DOHH2 (cell line): ENCODE data around the gene STK4.

Source experiments
- H3F3A ChIP-seq: fragments of 200-600 bp; sonication (generic), shearing (Covaris generic); 2 replicates; pipeline ENCODE4 v1.6.0; 2016; ENCODE audit warnings: antibody characterized with exemption, mild to moderate bottlenecking; ENCODE audit not compliant: control insufficient read depth, insufficient read depth
- H3K27ac ChIP-seq: fragments of 200-600 bp; sonication (generic); 2 replicates; pipeline ENCODE4 v1.5.1; 2014; ENCODE audit warnings: low read depth, mild to moderate bottlenecking, low read length, moderate library complexity
- H3K27me3 ChIP-seq: fragments of 200-600 bp; sonication (generic); 2 replicates; pipeline ENCODE4 v1.6.1; 2014; ENCODE audit warnings: mild to moderate bottlenecking, low read length, mixed read lengths; ENCODE audit not compliant: control insufficient read depth
- H3K36me3 ChIP-seq: fragments of 200-600 bp; sonication (generic); 2 replicates; pipeline ENCODE4 v1.6.1; 2014; ENCODE audit warnings: mild to moderate bottlenecking, low read length, moderate library complexity, mixed read lengths; ENCODE audit not compliant: control insufficient read depth
- H3K4me1 ChIP-seq: fragments of 200-600 bp; sonication (generic); 2 replicates; pipeline ENCODE4 v1.6.1; 2014; ENCODE audit warnings: mild to moderate bottlenecking, low read length, mixed read lengths; ENCODE audit not compliant: control insufficient read depth
- H3K4me2 ChIP-seq: fragments of 200-600 bp; sonication (generic); 2 replicates; pipeline ENCODE4 v1.6.0; 2014; ENCODE audit warnings: mild to moderate bottlenecking, low read length, moderate library complexity
- H3K4me3 ChIP-seq: fragments of 200-600 bp; sonication (generic); 2 replicates; pipeline ENCODE4 v1.5.1; 2014; ENCODE audit warnings: mild to moderate bottlenecking, low read length, mixed read lengths
- H3K79me2 ChIP-seq: fragments of 200-600 bp; sonication (generic); 2 replicates; pipeline ENCODE4 v1.6.1; 2014; ENCODE audit warnings: mild to moderate bottlenecking, low read length, mixed read lengths; ENCODE audit not compliant: control insufficient read depth
- H3K9me2 ChIP-seq: fragments of 200-600 bp; sonication (generic); replicated peaks from 2 replicates; pipeline ENCODE4 v1.6.1; 2014; ENCODE audit warnings: mild to moderate bottlenecking, low read length, mixed read lengths; ENCODE audit not compliant: control insufficient read depth
- H3K9me3 ChIP-seq: fragments of 200-600 bp; sonication (generic); 2 replicates; pipeline ENCODE4 v1.6.1; 2014; ENCODE audit warnings: antibody characterized with exemption, low read length, mixed read lengths; ENCODE audit not compliant: control insufficient read depth, insufficient read depth
- H4K20me1 ChIP-seq: fragments of 200-600 bp; sonication (generic); 2 replicates; pipeline ENCODE4 v1.6.0; 2014; ENCODE audit warnings: low read depth, mild to moderate bottlenecking, antibody characterized with exemption, low read length, moderate library complexity; ENCODE audit not compliant: control insufficient read depth, insufficient read depth
- EZH2phosphoT487 ChIP-seq: fragments of 200-600 bp; sonication (generic); IDR thresholded peaks from 2 replicates; pipeline ENCODE4 v1.6.1; 2017; ENCODE audit warnings: borderline replicate concordance, mild to moderate bottlenecking, antibody characterized with exemption, low read length, moderate library complexity, mixed read lengths
- TF ChIP-seq, protein P1 (sequence below): fragments of 200-600 bp; sonication (generic); IDR thresholded peaks from one replicate; pipeline ENCODE4 v1.5.1; 2014; ENCODE audit warnings: antibody characterized with exemption, mild to moderate bottlenecking, low read depth, low read length; ENCODE audit not compliant: poor library complexity, severe bottlenecking

Gene STK4

DNA sequence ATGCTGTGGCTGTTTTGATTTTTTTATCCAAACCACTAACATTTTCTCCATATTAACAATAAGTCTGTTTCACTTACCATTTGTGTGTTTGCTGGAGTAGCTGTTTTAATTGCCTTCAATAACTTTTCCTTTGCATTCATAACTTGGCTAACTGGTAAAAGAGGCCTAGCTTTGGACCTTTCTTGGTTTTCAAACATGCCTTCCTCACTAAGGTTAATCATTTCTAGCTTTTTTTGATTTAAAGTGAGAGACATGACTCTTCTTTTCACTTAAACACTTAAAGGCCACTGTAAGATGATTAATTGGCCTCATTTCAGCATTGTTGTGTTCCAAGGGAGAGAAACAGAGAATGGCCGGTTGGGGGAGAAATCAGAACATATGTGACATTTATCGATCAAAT, 155.1 kb downstream of the STK4 start:
- H3K9me2 ChIP-seq: no peaks in the 10 kb centered on the region
- no peaks in the 10 kb centered on the region for H3K36me3 ChIP-seq
- no peak overlapping the region for H3K4me2 ChIP-seq
- no peaks in the 10 kb centered on the region for H3K9me3 ChIP-seq
- H4K20me1 ChIP-seq: no peaks in the 10 kb centered on the region
- H3K4me1 ChIP-seq: no peaks in the 10 kb centered on the region
- no peaks in the 10 kb centered on the region for H3K79me2 ChIP-seq
- no peaks in the 10 kb centered on the region for H3F3A ChIP-seq
- H3K27me3 ChIP-seq: peaks cover 18% of the 10 kb centered on the region; the same call in 1 of the 2 replicates
- H3K4me3 ChIP-seq: no peak overlapping the region
- no peak overlapping the region for H3K27ac ChIP-seq
- TF ChIP-seq, protein P1, sequence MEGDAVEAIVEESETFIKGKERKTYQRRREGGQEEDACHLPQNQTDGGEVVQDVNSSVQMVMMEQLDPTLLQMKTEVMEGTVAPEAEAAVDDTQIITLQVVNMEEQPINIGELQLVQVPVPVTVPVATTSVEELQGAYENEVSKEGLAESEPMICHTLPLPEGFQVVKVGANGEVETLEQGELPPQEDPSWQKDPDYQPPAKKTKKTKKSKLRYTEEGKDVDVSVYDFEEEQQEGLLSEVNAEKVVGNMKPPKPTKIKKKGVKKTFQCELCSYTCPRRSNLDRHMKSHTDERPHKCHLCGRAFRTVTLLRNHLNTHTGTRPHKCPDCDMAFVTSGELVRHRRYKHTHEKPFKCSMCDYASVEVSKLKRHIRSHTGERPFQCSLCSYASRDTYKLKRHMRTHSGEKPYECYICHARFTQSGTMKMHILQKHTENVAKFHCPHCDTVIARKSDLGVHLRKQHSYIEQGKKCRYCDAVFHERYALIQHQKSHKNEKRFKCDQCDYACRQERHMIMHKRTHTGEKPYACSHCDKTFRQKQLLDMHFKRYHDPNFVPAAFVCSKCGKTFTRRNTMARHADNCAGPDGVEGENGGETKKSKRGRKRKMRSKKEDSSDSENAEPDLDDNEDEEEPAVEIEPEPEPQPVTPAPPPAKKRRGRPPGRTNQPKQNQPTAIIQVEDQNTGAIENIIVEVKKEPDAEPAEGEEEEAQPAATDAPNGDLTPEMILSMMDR: no peak
- no peak for TF ChIP-seq EZH2phosphoT487

DNA sequence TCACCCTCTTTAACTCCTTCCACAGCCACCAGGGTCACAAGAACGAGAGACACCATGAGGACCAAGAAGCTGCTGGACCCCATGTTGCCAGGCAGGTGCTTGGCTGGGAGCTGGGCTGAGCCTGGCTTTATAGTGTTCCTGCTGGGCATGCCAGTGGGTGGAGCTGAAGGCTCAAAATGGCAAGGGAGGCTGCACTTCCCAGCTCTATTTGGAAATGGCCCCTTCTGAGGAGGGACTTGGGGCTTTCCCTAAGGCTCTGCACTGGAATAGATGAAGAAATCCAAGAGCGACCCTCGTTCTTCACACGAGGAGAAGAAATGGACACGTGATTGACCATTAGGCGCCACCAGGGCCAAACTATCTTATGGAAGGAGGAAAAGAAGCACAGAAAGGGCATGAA, 158.1 kb downstream of the STK4 start, which contains the start of gene WFDC12:
TSS of gene WFDC12 (minus strand) at position 101 of the 400 bp plus-strand sequence. CDS start at position 83, 18 bp downstream.
- Histone ChIP-seq H3K4me1 (no peaks in the 10 kb centered on the region), H3K36me3 (no peaks in the 10 kb centered on the region), H3K4me3 (no peak within 1 kb of the TSS), H3K27me3 (peaks cover 20% of the 10 kb centered on the region), H3K9me3 (no peaks in the 10 kb centered on the region), H4K20me1 (no peaks in the 10 kb centered on the region), H3F3A (no peaks in the 10 kb centered on the region), H3K9me2 (no peaks in the 10 kb centered on the region), H3K4me2 (no peak within 1 kb of the TSS), H3K79me2 (no peaks in the 10 kb centered on the region), H3K27ac (no peak within 1 kb of the TSS)
- TF ChIP-seq EZH2phosphoT487: no peak
- TF ChIP-seq, protein P1: no peak

DNA sequence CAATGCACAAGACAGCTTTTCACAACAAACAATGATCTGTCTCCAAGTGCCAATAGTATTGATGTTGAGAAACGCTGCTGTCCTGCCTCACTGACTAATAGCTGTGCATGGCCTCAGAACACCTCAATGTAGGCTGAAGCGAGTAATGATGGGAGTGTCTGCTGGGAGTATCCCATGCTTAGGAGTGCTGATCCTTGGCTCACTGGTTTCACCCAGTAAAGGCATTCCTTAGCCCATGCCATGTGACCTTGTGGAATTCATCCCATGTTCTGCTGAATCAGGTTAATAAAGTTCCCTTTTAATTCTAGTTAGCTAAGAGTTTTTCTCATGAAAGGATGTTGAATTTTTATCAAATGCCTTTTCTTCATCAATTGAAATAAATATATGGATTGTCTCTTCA, 161.8 kb downstream of the STK4 start:
- no peak for TF ChIP-seq EZH2phosphoT487
- TF ChIP-seq, protein P1: no peak
- Histone ChIP-seq H3K9me2 (no peaks in the 10 kb centered on the region), H3K27ac (no peak overlapping the region), H3K79me2 (no peaks in the 10 kb centered on the region), H3K4me2 (no peak overlapping the region), H3K4me3 (no peak overlapping the region), H3F3A (no peaks in the 10 kb centered on the region), H3K36me3 (no peaks in the 10 kb centered on the region), H3K4me1 (no peaks in the 10 kb centered on the region), H3K27me3 (peaks cover 22% of the 10 kb centered on the region), H4K20me1 (no peaks in the 10 kb centered on the region), H3K9me3 (no peaks in the 10 kb centered on the region)
